Measurements from ENCODE around the gene HOXD8.

Gene HOXD8

GRCh38 chr2:176155356-176156044 lies 26.0 kb downstream of the HOXD8 start:
- in situ Hi-C loops (cut with HindIII; ENCODE audit: low sequenced_read_pairs), result no loop called here

- in situ Hi-C loops (cut with HindIII; ENCODE audit: low sequenced_read_pairs), result no loop called here
Observed at GRCh38 chr2:176156301-176156806, 26.8 kb downstream of the HOXD8 start.

- in situ Hi-C loops (cut with HindIII; ENCODE audit: low sequenced_read_pairs), result no loop called here
Observed at GRCh38 chr2:176156807-176157498, 27.4 kb downstream of the HOXD8 start, which contains the start of gene HOXD3. TSS of gene HOXD3 (plus strand) at chr2:176157307. CDS start at chr2:176169115, 11,808 bp downstream.

GRCh38 chr2:176157499-176158185 lies 28.1 kb downstream of the HOXD8 start:
- in situ Hi-C loops (cut with HindIII; ENCODE audit: low sequenced_read_pairs), result no loop called here

GRCh38 chr2:176158186-176158591 lies 28.7 kb downstream of the HOXD8 start:
- in situ Hi-C loops (cut with HindIII; ENCODE audit: low sequenced_read_pairs), result no loop called here

GRCh38 chr2:176158855-176159662 lies 29.6 kb downstream of the HOXD8 start:
- in situ Hi-C loops (cut with HindIII; ENCODE audit: low sequenced_read_pairs), result no loop called here

- in situ Hi-C loops (cut with HindIII; ENCODE audit: low sequenced_read_pairs), result no loop called here
Observed at GRCh38 chr2:176159663-176160250, 30.3 kb downstream of the HOXD8 start.

GRCh38 chr2:176160251-176160985 lies 30.9 kb downstream of the HOXD8 start:
- in situ Hi-C loops (cut with HindIII; ENCODE audit: low sequenced_read_pairs), result no loop called here

- in situ Hi-C loops (cut with HindIII; ENCODE audit: low sequenced_read_pairs), result no loop called here
Observed at GRCh38 chr2:176160986-176161824, 31.7 kb downstream of the HOXD8 start.

- in situ Hi-C loops (cut with HindIII; ENCODE audit: low sequenced_read_pairs), result no loop called here
Observed at GRCh38 chr2:176161825-176162626, 32.5 kb downstream of the HOXD8 start.

- in situ Hi-C loops (cut with HindIII; ENCODE audit: low sequenced_read_pairs), result no loop called here
Observed at GRCh38 chr2:176162911-176163671, 33.6 kb downstream of the HOXD8 start.

- in situ Hi-C loops (cut with HindIII; ENCODE audit: low sequenced_read_pairs), result no loop called here
Observed at GRCh38 chr2:176163672-176164056, 34.2 kb downstream of the HOXD8 start.

- in situ Hi-C loops (cut with HindIII; ENCODE audit: low sequenced_read_pairs), result no loop called here
Observed at GRCh38 chr2:176164201-176164600, 34.7 kb downstream of the HOXD8 start.

GRCh38 chr2:176164611-176165369 lies 35.3 kb downstream of the HOXD8 start:
- in situ Hi-C loops (cut with HindIII; ENCODE audit: low sequenced_read_pairs), result no loop called here

GRCh38 chr2:176165370-176166050 lies 36.0 kb downstream of the HOXD8 start:
- in situ Hi-C loops (cut with HindIII; ENCODE audit: low sequenced_read_pairs), result no loop called here

GRCh38 chr2:176166272-176166671 lies 36.8 kb downstream of the HOXD8 start:
- in situ Hi-C loops (cut with HindIII; ENCODE audit: low sequenced_read_pairs), result no loop called here

All from DLD1 (cell line).